Glutamatergic neuron (in vitro differentiated cells): ENCODE measurements around the gene SLCO2A1. TPM values are rescaled to one million over a fixed set of nuclear protein-coding genes. Genes with fewer than 3 reads are reported as not detected.

ENCODE experiments used
- DNase-seq: peaks from one replicate; pipeline ENCODE4 v3.0.0; 2022
- H3K27ac Mint-ChIP-seq: one replicate; pipeline ENCODE4 v1.8.0; 2020; ENCODE audit warnings: mild to moderate bottlenecking, mixed read lengths, inconsistent platforms; ENCODE audit not compliant: unreplicated experiment
- H3K27me3 Mint-ChIP-seq: one replicate; pipeline ENCODE4 v1.8.0; 2020; ENCODE audit warnings: mild to moderate bottlenecking, moderate library complexity, mixed read lengths, inconsistent platforms; ENCODE audit not compliant: unreplicated experiment
- H3K36me3 Mint-ChIP-seq: one replicate; pipeline ENCODE4 v1.8.0; 2020; ENCODE audit warnings: mild to moderate bottlenecking, mixed read lengths, inconsistent platforms; ENCODE audit not compliant: unreplicated experiment
- H3K4me1 Mint-ChIP-seq: one replicate; pipeline ENCODE4 v1.8.0; 2020; ENCODE audit warnings: mild to moderate bottlenecking, low read depth, mixed read lengths, inconsistent platforms; ENCODE audit not compliant: unreplicated experiment
- H3K4me3 Mint-ChIP-seq: one replicate; pipeline ENCODE4 v1.8.0; 2020; ENCODE audit warnings: mild to moderate bottlenecking, mixed read lengths, inconsistent platforms; ENCODE audit not compliant: unreplicated experiment
- H3K9me3 Mint-ChIP-seq: one replicate; pipeline ENCODE4 v1.8.0; 2020; ENCODE audit warnings: mild to moderate bottlenecking, moderate library complexity, mixed read lengths, inconsistent platforms; ENCODE audit not compliant: unreplicated experiment
- total RNA-seq: library from RNA; stranded (reverse); fragmentation: NEBNext Ultra II Directional; extraction: Animal tissue kit (Norgen Biotek cat#: 25700); gene quantifications from one replicate; pipeline ENCODE4 v1.2.1, GENCODE V29; 2021; ENCODE audit not compliant: unreplicated experiment
- TF ChIP-seq, protein P1 (sequence below): fragments of 200-600 bp; sonication (generic); IDR thresholded peaks from one replicate; pipeline ENCODE4 v1.5.0; 2021; ENCODE audit not compliant: partially characterized antibody, unreplicated experiment

SLCO2A1 gene
- total RNA-seq, 1 donor from 2014 or later = not detected

DNA sequence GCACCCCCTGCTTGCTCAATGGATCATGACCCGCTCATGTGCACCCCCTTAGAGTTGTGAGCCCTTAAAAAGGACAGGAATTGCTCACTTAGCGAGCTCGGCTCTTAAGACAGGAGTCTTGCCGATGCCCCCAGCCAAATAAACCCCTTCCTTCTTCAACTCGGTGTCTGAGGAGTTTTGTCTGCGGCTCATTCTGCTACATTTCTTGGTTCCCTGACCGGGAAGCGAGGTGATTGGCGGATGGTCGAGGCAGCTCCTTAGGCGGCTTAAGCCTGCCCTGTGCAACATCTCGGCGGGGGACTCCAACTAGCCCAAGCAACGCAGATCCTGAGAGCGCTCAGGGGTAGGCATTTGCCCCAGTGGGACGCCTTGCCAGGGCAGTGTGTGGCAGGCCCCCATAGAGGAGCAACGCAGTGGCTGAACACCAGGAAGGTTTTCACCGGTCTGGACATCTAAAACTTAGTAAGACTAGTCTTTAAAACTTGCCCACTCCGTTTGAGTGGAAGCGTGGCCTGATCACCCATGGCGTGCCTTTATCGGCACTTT, 9.5 kb downstream of the SLCO2A1 start:
- TF ChIP-seq, protein P1, sequence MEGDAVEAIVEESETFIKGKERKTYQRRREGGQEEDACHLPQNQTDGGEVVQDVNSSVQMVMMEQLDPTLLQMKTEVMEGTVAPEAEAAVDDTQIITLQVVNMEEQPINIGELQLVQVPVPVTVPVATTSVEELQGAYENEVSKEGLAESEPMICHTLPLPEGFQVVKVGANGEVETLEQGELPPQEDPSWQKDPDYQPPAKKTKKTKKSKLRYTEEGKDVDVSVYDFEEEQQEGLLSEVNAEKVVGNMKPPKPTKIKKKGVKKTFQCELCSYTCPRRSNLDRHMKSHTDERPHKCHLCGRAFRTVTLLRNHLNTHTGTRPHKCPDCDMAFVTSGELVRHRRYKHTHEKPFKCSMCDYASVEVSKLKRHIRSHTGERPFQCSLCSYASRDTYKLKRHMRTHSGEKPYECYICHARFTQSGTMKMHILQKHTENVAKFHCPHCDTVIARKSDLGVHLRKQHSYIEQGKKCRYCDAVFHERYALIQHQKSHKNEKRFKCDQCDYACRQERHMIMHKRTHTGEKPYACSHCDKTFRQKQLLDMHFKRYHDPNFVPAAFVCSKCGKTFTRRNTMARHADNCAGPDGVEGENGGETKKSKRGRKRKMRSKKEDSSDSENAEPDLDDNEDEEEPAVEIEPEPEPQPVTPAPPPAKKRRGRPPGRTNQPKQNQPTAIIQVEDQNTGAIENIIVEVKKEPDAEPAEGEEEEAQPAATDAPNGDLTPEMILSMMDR = no peak
- no peak for DNase-seq
- no peaks in the 10 kb centered on the region for H3K27me3 Mint-ChIP-seq
- H3K27ac Mint-ChIP-seq = no peak overlapping the region
- no peak overlapping the region for H3K4me3 Mint-ChIP-seq
- H3K36me3 Mint-ChIP-seq = no peaks in the 10 kb centered on the region
- peaks cover 1% of the 10 kb centered on the region for H3K9me3 Mint-ChIP-seq
- H3K4me1 Mint-ChIP-seq = no peaks in the 10 kb centered on the region

GRCh38 chr3:134018850-134019249, 10.9 kb downstream of the SLCO2A1 start:
- Mint-ChIP-seq H3K36me3 (no peaks in the 10 kb centered on the region), H3K4me3 (no peak overlapping the region), H3K4me1 (no peaks in the 10 kb centered on the region), H3K27me3 (no peaks in the 10 kb centered on the region), H3K9me3 (peaks cover 1% of the 10 kb centered on the region), H3K27ac (no peak overlapping the region)
- TF ChIP-seq, protein P1 = no peak
- DNase-seq = no peak

GRCh38 chr3:134018406-134018805, 11.3 kb downstream of the SLCO2A1 start:
- TF ChIP-seq, protein P1 = no peak
- Mint-ChIP-seq H3K4me3 (no peak overlapping the region), H3K36me3 (no peaks in the 10 kb centered on the region), H3K9me3 (peaks cover 1% of the 10 kb centered on the region), H3K4me1 (no peaks in the 10 kb centered on the region), H3K27ac (no peak overlapping the region), H3K27me3 (no peaks in the 10 kb centered on the region)
- DNase-seq = no peak

- no peaks in the 10 kb centered on the region for H3K4me1 Mint-ChIP-seq
- no peak for DNase-seq
- H3K36me3 Mint-ChIP-seq = no peaks in the 10 kb centered on the region
These were observed 12.2 kb downstream of the SLCO2A1 start for GRCh38 chr3:134017490-134017889.

GRCh38 chr3:134014270-134014669, 15.5 kb downstream of the SLCO2A1 start:
- peaks cover 1% of the 10 kb centered on the region for H3K27me3 Mint-ChIP-seq
- no peak for DNase-seq
- no peak overlapping the region for H3K27ac Mint-ChIP-seq
- no peaks in the 10 kb centered on the region for H3K9me3 Mint-ChIP-seq
- no peaks in the 10 kb centered on the region for H3K4me1 Mint-ChIP-seq
- no peaks in the 10 kb centered on the region for H3K36me3 Mint-ChIP-seq
- no peak overlapping the region for H3K4me3 Mint-ChIP-seq
- TF ChIP-seq, protein P1 = no peak

More at GRCh38 chr3:134017490-134017889, 12.2 kb downstream of the SLCO2A1 start:
- peaks cover 1% of the 10 kb centered on the region for H3K9me3 Mint-ChIP-seq
- no peak overlapping the region for H3K4me3 Mint-ChIP-seq
- no peaks in the 10 kb centered on the region for H3K27me3 Mint-ChIP-seq
- H3K27ac Mint-ChIP-seq = no peak overlapping the region
- TF ChIP-seq, protein P1 = no peak
